NCI-H2171 treated with DMSO at 0.1 percent for 48 hours (cell line): ENCODE data around the gene RAP1GAP2.
"Not testable (repeated sequence)": the region's sequence is repeated elsewhere in the genome, so short reads cannot be mapped to it uniquely, and the experiment has no call there.

Experiments
- DNase-seq: peaks from one replicate; lab custom pipeline; 2025; lab: John Stamatoyannopoulos, UW

RAP1GAP2 gene

GRCh38 chr17:2883544-2884213 is 87.4 kb downstream of the RAP1GAP2 start:
- DNase-seq: peak; percentile 89

- DNase-seq: peak; percentile 46
Observed at GRCh38 chr17:2885733-2886132, 89.5 kb downstream of the RAP1GAP2 start.

GRCh38 chr17:2888326-2888725 is 92.1 kb downstream of the RAP1GAP2 start:
- DNase-seq: no peak

- DNase-seq: no peak
Observed at GRCh38 chr17:2889256-2889655, 93.0 kb downstream of the RAP1GAP2 start.

GRCh38 chr17:2890778-2891177 is 94.5 kb downstream of the RAP1GAP2 start:
- not testable (repeated sequence) for DNase-seq

GRCh38 chr17:2892305-2892971 is 96.2 kb downstream of the RAP1GAP2 start:
- no peak for DNase-seq

- DNase-seq: no peak
Observed at GRCh38 chr17:2893422-2893914, 97.2 kb downstream of the RAP1GAP2 start.

- no peak for DNase-seq
Observed at GRCh38 chr17:2894782-2895181, 98.5 kb downstream of the RAP1GAP2 start.

- DNase-seq: peak; percentile 57
Observed at GRCh38 chr17:2897605-2898004, 101.4 kb downstream of the RAP1GAP2 start.

- DNase-seq: no peak
Observed at GRCh38 chr17:2898255-2898926, 102.2 kb downstream of the RAP1GAP2 start.

GRCh38 chr17:2899906-2900305 is 103.7 kb downstream of the RAP1GAP2 start:
- no peak for DNase-seq

GRCh38 chr17:2900842-2901241 is 104.6 kb downstream of the RAP1GAP2 start:
- no peak for DNase-seq

- DNase-seq: no peak
Observed at GRCh38 chr17:2901582-2901981, 105.3 kb downstream of the RAP1GAP2 start.

- DNase-seq: no peak
Observed at GRCh38 chr17:2902546-2902945, 106.3 kb downstream of the RAP1GAP2 start.

GRCh38 chr17:2903193-2903974 is 107.1 kb downstream of the RAP1GAP2 start:
- DNase-seq: no peak

GRCh38 chr17:2904135-2904534 is 107.9 kb downstream of the RAP1GAP2 start:
- peak; percentile 95 for DNase-seq

GRCh38 chr17:2905269-2905668 is 109.0 kb downstream of the RAP1GAP2 start:
- DNase-seq: no peak

GRCh38 chr17:2905696-2906501 is 109.7 kb downstream of the RAP1GAP2 start:
- DNase-seq: no peak

GRCh38 chr17:2906901-2907300 is 110.7 kb downstream of the RAP1GAP2 start:
- no peak for DNase-seq

- no peak for DNase-seq
Observed at GRCh38 chr17:2909175-2909845, 113.1 kb downstream of the RAP1GAP2 start.

GRCh38 chr17:2909846-2910234 is 113.6 kb downstream of the RAP1GAP2 start:
- no peak for DNase-seq
